ENCODE measurements around the gene DTNA.

GRCh38 chr18:34866739-34867138, 156.6 kb downstream of the DTNA start:
- TF ChIP-seq CTCF (IDR thresholded peaks at IDR 0.05; ENCODE audit: low read length): peak; percentile 37
- no peak for TF ChIP-seq EZH2 (IDR thresholded peaks at IDR 0.05; ENCODE audit: borderline replicate concordance, low read length)

All from OCI-LY1 (cell line).